Measurements from ENCODE around the gene PLD5.

- no peak for TF ChIP-seq EP300 (IDR thresholded peaks at IDR 0.05; ENCODE audit: borderline replicate concordance)
- no peak for TF ChIP-seq YY1 (IDR thresholded peaks at IDR 0.05; ENCODE audit: low read depth)
- TF ChIP-seq, protein P1, sequence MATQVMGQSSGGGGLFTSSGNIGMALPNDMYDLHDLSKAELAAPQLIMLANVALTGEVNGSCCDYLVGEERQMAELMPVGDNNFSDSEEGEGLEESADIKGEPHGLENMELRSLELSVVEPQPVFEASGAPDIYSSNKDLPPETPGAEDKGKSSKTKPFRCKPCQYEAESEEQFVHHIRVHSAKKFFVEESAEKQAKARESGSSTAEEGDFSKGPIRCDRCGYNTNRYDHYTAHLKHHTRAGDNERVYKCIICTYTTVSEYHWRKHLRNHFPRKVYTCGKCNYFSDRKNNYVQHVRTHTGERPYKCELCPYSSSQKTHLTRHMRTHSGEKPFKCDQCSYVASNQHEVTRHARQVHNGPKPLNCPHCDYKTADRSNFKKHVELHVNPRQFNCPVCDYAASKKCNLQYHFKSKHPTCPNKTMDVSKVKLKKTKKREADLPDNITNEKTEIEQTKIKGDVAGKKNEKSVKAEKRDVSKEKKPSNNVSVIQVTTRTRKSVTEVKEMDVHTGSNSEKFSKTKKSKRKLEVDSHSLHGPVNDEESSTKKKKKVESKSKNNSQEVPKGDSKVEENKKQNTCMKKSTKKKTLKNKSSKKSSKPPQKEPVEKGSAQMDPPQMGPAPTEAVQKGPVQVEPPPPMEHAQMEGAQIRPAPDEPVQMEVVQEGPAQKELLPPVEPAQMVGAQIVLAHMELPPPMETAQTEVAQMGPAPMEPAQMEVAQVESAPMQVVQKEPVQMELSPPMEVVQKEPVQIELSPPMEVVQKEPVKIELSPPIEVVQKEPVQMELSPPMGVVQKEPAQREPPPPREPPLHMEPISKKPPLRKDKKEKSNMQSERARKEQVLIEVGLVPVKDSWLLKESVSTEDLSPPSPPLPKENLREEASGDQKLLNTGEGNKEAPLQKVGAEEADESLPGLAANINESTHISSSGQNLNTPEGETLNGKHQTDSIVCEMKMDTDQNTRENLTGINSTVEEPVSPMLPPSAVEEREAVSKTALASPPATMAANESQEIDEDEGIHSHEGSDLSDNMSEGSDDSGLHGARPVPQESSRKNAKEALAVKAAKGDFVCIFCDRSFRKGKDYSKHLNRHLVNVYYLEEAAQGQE (IDR thresholded peaks at IDR 0.05; ENCODE audit: low read depth): no peak
Measured at GRCh38 chr1:242133351-242133750, 391.1 kb downstream of the PLD5 start.
